IMR-90 (cell line): ENCODE data around the gene STOX1. TPM values are rescaled to one million over a fixed set of nuclear protein-coding genes. Genes with fewer than 3 reads are reported as not detected.
"Not testable (repeated sequence)": the region's sequence is repeated elsewhere in the genome, so short reads cannot be mapped to it uniquely, and the experiment has no call there.

Source experiments
- ATAC-seq: fragments of 200-7000 bp; cut with Tn5 transposase; 2 replicates; pipeline ENCODE4 v1.9.1; 2020; ENCODE audit warnings: low read depth, mild to moderate bottlenecking, moderate library complexity
- BruUV-seq: library from RNA; stranded (reverse); fragments of 400-500 nt; replicated peaks from 2 replicates; lab custom pipeline; 2021; lab: Mats Ljungman, UMichigan
- CTCF ChIA-PET: fragments of 300-600 bp; formaldehyde crosslinking; extraction: SDS; loops from one replicate; lab custom pipeline; 2021; ENCODE audit warnings: antibody characterized with exemption; lab: Yijun Ruan, JAX
- POLR2A ChIA-PET: fragments of 300-600 bp; sonication (Branson Sonifier 250); formaldehyde crosslinking; loops from one replicate; lab custom pipeline; 2022; ENCODE audit warnings: antibody characterized with exemption; ENCODE audit not compliant: unreplicated experiment; lab: Charles Lee
- DNase-seq: peaks from one replicate; pipeline ENCODE4 v3.0.0; 2013
- H2AFZ ChIP-seq: replicated peaks from 2 replicates; pipeline ENCODE3; 2013; ENCODE audit warnings: low read length, mild to moderate bottlenecking; ENCODE audit not compliant: poor library complexity
- H2AK5ac ChIP-seq: 2 replicates; pipeline ENCODE4 v1.6.1; 2013; ENCODE audit warnings: low read depth, low read length, inconsistent platforms
- H2AK9ac ChIP-seq: replicated peaks from 2 replicates; pipeline ENCODE3; 2013; ENCODE audit warnings: mild to moderate bottlenecking, low read depth, low read length, moderate library complexity; ENCODE audit not compliant: poor library complexity
- H2BK120ac ChIP-seq: 2 replicates; pipeline ENCODE4 v1.6.1; 2013; ENCODE audit warnings: low read depth, low read length, inconsistent platforms
- H2BK15ac ChIP-seq: 3 replicates; pipeline ENCODE4 v1.6.1; 2013; ENCODE audit warnings: low read depth, low read length, inconsistent platforms
- H2BK20ac ChIP-seq: 2 replicates; pipeline ENCODE4 v1.6.1; 2013; ENCODE audit warnings: low read depth, mild to moderate bottlenecking, inconsistent platforms, low read length, moderate library complexity
- H2BK5ac ChIP-seq: 2 replicates; pipeline ENCODE4 v1.6.1; 2013; ENCODE audit warnings: mild to moderate bottlenecking, low read depth, low read length, inconsistent platforms; ENCODE audit not compliant: poor library complexity, severe bottlenecking
- H3K14ac ChIP-seq: replicated peaks from 2 replicates; pipeline ENCODE4 v1.6.1; 2013; ENCODE audit warnings: low read depth, low read length, inconsistent platforms
- H3K18ac ChIP-seq: 2 replicates; pipeline ENCODE4 v1.6.1; 2013; ENCODE audit warnings: low read depth, low read length, control low read depth
- H3K23ac ChIP-seq: 2 replicates; pipeline ENCODE4 v1.6.1; 2013; ENCODE audit warnings: low read depth, low read length, inconsistent platforms
- H3K27ac ChIP-seq: 2 replicates; pipeline ENCODE4 v1.5.1; 2013; ENCODE audit warnings: mild to moderate bottlenecking, control low read depth, low read length; ENCODE audit not compliant: insufficient read depth
- H3K27me3 ChIP-seq: 2 replicates; pipeline ENCODE4 v1.6.1; 2013; ENCODE audit warnings: low read length; ENCODE audit not compliant: control insufficient read depth, insufficient read depth
- H3K36me3 ChIP-seq: 2 replicates; pipeline ENCODE4 v1.6.1; 2013; ENCODE audit warnings: low read length, mixed read lengths; ENCODE audit not compliant: control insufficient read depth, insufficient read depth
- H3K4ac ChIP-seq: 2 replicates; pipeline ENCODE4 v1.6.1; 2013; ENCODE audit warnings: low read depth, low read length, inconsistent platforms
- H3K4me1 ChIP-seq: 2 replicates; pipeline ENCODE4 v1.6.1; 2013; ENCODE audit warnings: low read length, mixed read lengths; ENCODE audit not compliant: control insufficient read depth, insufficient read depth
- H3K4me2 ChIP-seq: 2 replicates; pipeline ENCODE4 v1.6.1; 2013; ENCODE audit warnings: low read depth, mild to moderate bottlenecking, control low read depth, low read length, moderate library complexity
- H3K4me3 ChIP-seq: 2 replicates; pipeline ENCODE4 v1.5.1; 2013; ENCODE audit warnings: low read depth, mild to moderate bottlenecking, control low read depth, low read length, moderate library complexity; ENCODE audit not compliant: insufficient read depth
- H3K56ac ChIP-seq: 2 replicates; pipeline ENCODE4 v1.6.1; 2013; ENCODE audit warnings: low read length, inconsistent platforms; ENCODE audit not compliant: insufficient read depth; ENCODE audit errors: extremely low read depth
- H3K79me1 ChIP-seq, 2 experiments: 2 replicates each; pipeline ENCODE4 v1.6.1; 2013; ENCODE audit warnings: low read length in 2 of 2, inconsistent platforms in 1 of 2, low read depth in 1 of 2
- H3K9ac ChIP-seq: 2 replicates; pipeline ENCODE4 v1.6.1; 2013; ENCODE audit warnings: low read depth, low read length, control low read depth
- H3K9me1 ChIP-seq: 2 replicates; pipeline ENCODE4 v1.6.1; 2013; ENCODE audit warnings: low read length, inconsistent platforms; ENCODE audit not compliant: insufficient read depth
- H3K9me3 ChIP-seq: 2 replicates; pipeline ENCODE4 v1.6.1; 2013; ENCODE audit warnings: low read length; ENCODE audit not compliant: control insufficient read depth, insufficient read depth
- H4K20me1 ChIP-seq: 2 replicates; pipeline ENCODE4 v1.6.1; 2013; ENCODE audit warnings: low read length, inconsistent platforms; ENCODE audit not compliant: insufficient read depth
- H4K5ac ChIP-seq: 2 replicates; pipeline ENCODE4 v1.6.1; 2013; ENCODE audit warnings: mild to moderate bottlenecking, low read depth, low read length, control low read depth
- H4K8ac ChIP-seq, 2 experiments: 2 replicates each; pipeline ENCODE4 v1.6.1; 2013; ENCODE audit warnings: low read depth in 2 of 2, low read length in 2 of 2, control low read depth in 1 of 2, inconsistent platforms in 1 of 2
- H4K91ac ChIP-seq: 2 replicates; pipeline ENCODE4 v1.6.1; 2013; ENCODE audit warnings: low read depth, low read length, inconsistent platforms; ENCODE audit not compliant: insufficient read depth
- WGBS, 2 experiments: methylation state at CpG; one replicate each; pipeline versions ENCODE4 v1.1.5 to v1.1.7; 2013; ENCODE audit warnings: missing lambda C conversion rate in 2 of 2; ENCODE audit not compliant: insufficient read length in 1 of 2; ENCODE audit errors: extremely low coverage in 2 of 2; 5-methylcytosine and 5-hydroxymethylcytosine counted together
- dilution Hi-C: fragments of 300-500 bp; cut with HindIII; formaldehyde crosslinking; loops from one replicate; pipeline ENCODE4 v1.14.3; 2018; ENCODE audit warnings: low sequenced_read_pairs; ENCODE audit not compliant: unreplicated experiment
- in situ Hi-C: fragments of 300-500 bp; cut with MboI; formaldehyde crosslinking; loops from 3 replicates; pipeline ENCODE4 v1.14.3; 2019; ENCODE audit warnings: low sequenced_read_pairs, inconsistent platforms, mixed read lengths
- intact Hi-C: fragments of 100-400 bp; cut with micrococcal nuclease; formaldehyde crosslinking; loops from 2 replicates; pipeline ENCODE4 v1.10.0; 2022
- polyA plus RNA-seq, 3 experiments: library from polyadenylated mRNA; depleted of rRNA; stranded (reverse); fragments of >200 nt; gene quantifications; 2 replicates each; pipeline ENCODE4 v1.2.3, GENCODE V29; 2012; ENCODE audit warnings: low replicate concordance in 1 of 3
- total RNA-seq: library from RNA; depleted of rRNA; stranded (reverse); fragments of >200 nt; gene quantifications from 2 replicates; pipeline ENCODE4 v1.2.3, GENCODE V29; 2012

STOX1 gene
- total and polyA plus RNA-seq, 2 of the 4 experiments (the other 2 are of a cell fraction): 0.03 to 0.18 TPM

- H3K23ac ChIP-seq, H3K4me1 ChIP-seq, POLR2A ChIA-PET, H3K27ac ChIP-seq, H4K20me1 ChIP-seq, H4K8ac ChIP-seq, H2AK9ac ChIP-seq, H2BK15ac ChIP-seq, H3K9ac ChIP-seq, H4K91ac ChIP-seq, H2BK20ac ChIP-seq, H3K79me1 ChIP-seq, H3K36me3 ChIP-seq, H3K56ac ChIP-seq, H2BK120ac ChIP-seq, H3K14ac ChIP-seq, BruUV-seq, H2AK5ac ChIP-seq, in situ Hi-C loops, H4K5ac ChIP-seq, H3K9me1 ChIP-seq, H3K9me3 ChIP-seq, H3K4ac ChIP-seq, CTCF ChIA-PET, H3K18ac ChIP-seq, H2BK5ac ChIP-seq, dilution Hi-C loops, intact Hi-C loops, DNase-seq: not testable (repeated sequence)
- 15% methylated on average over 4 of the region's 59 CpGs; no CpG with 5 or more reads in 1 of the 2 experiments for WGBS, 2 experiments
- peaks cover 43% of the 10 kb centered on the region for H3K27me3 ChIP-seq
- peak overlapping the region; percentile 83 for H2AFZ ChIP-seq
- H3K4me2 ChIP-seq: peak overlapping the region; percentile 10; the same call in 1 of the 2 replicates
- peak overlapping the region; percentile 35 for H3K4me3 ChIP-seq
- ATAC-seq: peak; percentile 43
Measured at GRCh38 chr10:68828083-68828601, 811 bp downstream of the STOX1 start.
